Measurements from ENCODE around the gene HSPB8. TPM values are rescaled to one million over a fixed set of nuclear protein-coding genes. Genes with fewer than 3 reads are reported as not detected.

The HSPB8 gene
- polyA plus RNA-seq, 1 of the 3 experiments (the other 2 are of a cell fraction) = 1.2 TPM

- Histone ChIP-seq H3K4me2 (no peak overlapping the region), H3K36me3 (replicated peaks in 1 of 2; ENCODE audit: control insufficient read depth in 1 of 2, insufficient read depth in 2 of 2, low read length in 1 of 2) (no peaks in the 10 kb centered on the region), H3K4me1 (ENCODE audit: control insufficient read depth in 1 of 2, insufficient read depth in 2 of 2, low read depth in 1 of 2, low read length in 1 of 2) (no peaks in the 10 kb centered on the region), H3K79me2 (ENCODE audit: insufficient read depth) (no peaks in the 10 kb centered on the region), H2AFZ (ENCODE audit: low read depth) (no peak overlapping the region), H4K20me1 (ENCODE audit: insufficient read depth) (no peaks in the 10 kb centered on the region), H3F3A (replicated peaks; ENCODE audit: insufficient read depth) (no peaks in the 10 kb centered on the region), H3K4me3 (ENCODE audit: low read depth in 2 of 2, low read length in 1 of 2) (no peak overlapping the region), H3K9me3 (no peaks in the 10 kb centered on the region), H3K27me3 (ENCODE audit: insufficient read depth) (no peaks in the 10 kb centered on the region), H3K9me2 (no peaks in the 10 kb centered on the region), H3K27ac (ENCODE audit: low read depth in 2 of 2, low read length in 1 of 2) (no peak overlapping the region), H3K9ac (no peak overlapping the region)
- ChIA-PET CTCF (no interaction called here), POLR2A (no interaction called here)
- no peak for DNase-seq
- 52% methylated on average over 5 of the region's 5 CpGs for WGBS (ENCODE audit: low lambda C conversion rate)
- TF ChIP-seq RXRA (IDR thresholded peaks at IDR 0.05; ENCODE audit: borderline replicate concordance, low read depth) = no peak
- TF ChIP-seq MXI1 (IDR thresholded peaks at IDR 0.05; ENCODE audit: low read depth, low read length) = no peak
- TF ChIP-seq REST (IDR thresholded peaks at IDR 0.05; ENCODE audit: low read depth, low read length) = no peak
- no peak for TF ChIP-seq RFX5 (IDR thresholded peaks at IDR 0.05; ENCODE audit: low read length)
- no peak for TF ChIP-seq RCOR1 (IDR thresholded peaks at IDR 0.05; ENCODE audit: low read length)
- TF ChIP-seq MAX (IDR thresholded peaks at IDR 0.05; ENCODE audit: low read depth) = no peak
- TF ChIP-seq PBX3 (IDR thresholded peaks at IDR 0.05) = no peak
- no peak for TF ChIP-seq CHD2 (IDR thresholded peaks at IDR 0.05; ENCODE audit: low read length, partially characterized antibody)
- no peak for TF ChIP-seq CTCF (IDR thresholded peaks at IDR 0.05)
- no peak for TF ChIP-seq JUND (IDR thresholded peaks at IDR 0.05)
- TF ChIP-seq SMC3 (IDR thresholded peaks at IDR 0.05; ENCODE audit: low read depth, low read length) = no peak
- TF ChIP-seq TCF12 (IDR thresholded peaks at IDR 0.05) = no peak
- no peak for TF ChIP-seq USF1 (IDR thresholded peaks at IDR 0.05; ENCODE audit: borderline replicate concordance, low read depth)
- no peak for TF ChIP-seq ZBTB33 (IDR thresholded peaks at IDR 0.05; ENCODE audit: borderline replicate concordance, low read depth)
- no peak for TF ChIP-seq GATA2 (CRISPR knock-in tag; IDR thresholded peaks at IDR 0.05)
- TF ChIP-seq MEF2A (IDR thresholded peaks at IDR 0.05; ENCODE audit: borderline replicate concordance, low read depth) = no peak
- TF ChIP-seq SIN3A (IDR thresholded peaks at IDR 0.05; ENCODE audit: borderline replicate concordance, low read depth, low read length) = no peak
- TF ChIP-seq IRF3 (IDR thresholded peaks at IDR 0.05; ENCODE audit: low read depth, low read length) = no peak
- no peak for TF ChIP-seq EZH2phosphoT487 (IDR thresholded peaks at IDR 0.05; ENCODE audit: borderline replicate concordance, low read depth)
Observed at GRCh38 chr12:119230807-119231206, 52.1 kb downstream of the HSPB8 start.

Measured in SK-N-SH (cell line).